H9 (cell line): ENCODE data around the gene RGS6. TPM values are rescaled to one million over a fixed set of nuclear protein-coding genes. Genes with fewer than 3 reads are reported as not detected.

Experiments
- DNase-seq: peaks from one replicate; pipeline ENCODE4 v3.0.0-alpha.2; 2017
- H2AFZ ChIP-seq: one replicate; pipeline ENCODE4 v1.6.1; 2013; ENCODE audit warnings: mild to moderate bottlenecking, low read length, control low read depth, moderate library complexity
- H2AK5ac ChIP-seq: 2 replicates; pipeline ENCODE4 v1.6.1; 2013; ENCODE audit warnings: low read length, control low read depth, mixed read lengths; ENCODE audit not compliant: insufficient read length
- H2BK120ac ChIP-seq: one replicate; pipeline ENCODE4 v1.6.1; 2013; ENCODE audit warnings: low read depth, mild to moderate bottlenecking, low read length, control low read depth, inconsistent platforms; ENCODE audit not compliant: poor library complexity, severe bottlenecking
- H2BK12ac ChIP-seq: 2 replicates; pipeline ENCODE4 v1.6.1; 2013; ENCODE audit warnings: low read length, control low read depth, mixed read lengths, low read depth; ENCODE audit not compliant: insufficient read length
- H2BK15ac ChIP-seq: 2 replicates; pipeline ENCODE4 v1.6.1; 2013; ENCODE audit warnings: low read depth, low read length, control low read depth
- H2BK20ac ChIP-seq: one replicate; pipeline ENCODE4 v1.6.1; 2013; ENCODE audit warnings: low read depth, mild to moderate bottlenecking, low read length, control low read depth, inconsistent platforms; ENCODE audit not compliant: poor library complexity, severe bottlenecking
- H2BK5ac ChIP-seq: 2 replicates; pipeline ENCODE4 v1.6.1; 2013; ENCODE audit warnings: low read length, control low read depth, mixed read lengths; ENCODE audit not compliant: insufficient read length
- H3K14ac ChIP-seq: 2 replicates; pipeline ENCODE4 v1.6.1; 2013; ENCODE audit warnings: low read length, control low read depth; ENCODE audit not compliant: insufficient read depth
- H3K18ac ChIP-seq: 2 replicates; pipeline ENCODE4 v1.6.1; 2013; ENCODE audit warnings: low read depth, mild to moderate bottlenecking, mixed read lengths, low read length, control low read depth; ENCODE audit not compliant: insufficient read length
- H3K23ac ChIP-seq: 2 replicates; pipeline ENCODE4 v1.6.1; 2013; ENCODE audit warnings: low read length, control low read depth, mixed read lengths, low read depth; ENCODE audit not compliant: insufficient read length
- H3K23me2 ChIP-seq: 2 replicates; pipeline ENCODE4 v1.6.1; 2013; ENCODE audit warnings: low read depth, mild to moderate bottlenecking, mixed read lengths, low read length, control low read depth; ENCODE audit not compliant: insufficient read length, poor library complexity, severe bottlenecking
- H3K27ac ChIP-seq: 2 replicates; pipeline ENCODE4 v1.5.1; 2013; ENCODE audit warnings: low read length, control low read depth, mixed read lengths, low read depth; ENCODE audit not compliant: insufficient read length
- H3K27me3 ChIP-seq: 2 replicates; pipeline ENCODE4 v1.6.1; 2013; ENCODE audit warnings: low read length, control low read depth, inconsistent platforms; ENCODE audit not compliant: insufficient read depth
- H3K4ac ChIP-seq: 2 replicates; pipeline ENCODE4 v1.6.1; 2013; ENCODE audit warnings: low read depth, mild to moderate bottlenecking, control low read depth, inconsistent platforms, low read length, moderate library complexity
- H3K4me1 ChIP-seq: 2 replicates; pipeline ENCODE4 v1.6.1; 2013; ENCODE audit warnings: low read length, control low read depth, inconsistent platforms; ENCODE audit not compliant: insufficient read depth
- H3K4me2 ChIP-seq: 2 replicates; pipeline ENCODE4 v1.6.1; 2013; ENCODE audit warnings: low read length, control low read depth, mixed read lengths; ENCODE audit not compliant: insufficient read length, insufficient read depth
- H3K56ac ChIP-seq: 2 replicates; pipeline ENCODE4 v1.6.1; 2013; ENCODE audit warnings: low read depth, mild to moderate bottlenecking, mixed read lengths, low read length, control low read depth; ENCODE audit not compliant: insufficient read length
- H3K79me1 ChIP-seq: 2 replicates; pipeline ENCODE4 v1.6.1; 2013; ENCODE audit warnings: low read depth, mild to moderate bottlenecking, moderate library complexity, low read length, control low read depth, inconsistent platforms; ENCODE audit not compliant: insufficient read depth, poor library complexity, severe bottlenecking
- H3K79me2 ChIP-seq: 2 replicates; pipeline ENCODE4 v1.6.1; 2013; ENCODE audit warnings: low read length, control low read depth, inconsistent platforms; ENCODE audit not compliant: insufficient read depth
- H3K9ac ChIP-seq: 2 replicates; pipeline ENCODE4 v1.6.1; 2013; ENCODE audit warnings: low read length, control low read depth, mixed read lengths; ENCODE audit not compliant: insufficient read length; ENCODE audit errors: extremely low read depth
- H3K9me3 ChIP-seq: one replicate; pipeline ENCODE4 v1.6.1; 2013; ENCODE audit warnings: low read depth, low read length, inconsistent platforms; ENCODE audit not compliant: control insufficient read depth
- H3T11ph ChIP-seq: one replicate; pipeline ENCODE4 v1.6.1; 2013; ENCODE audit warnings: mild to moderate bottlenecking, low read length, control low read depth, inconsistent platforms
- H4K20me1 ChIP-seq: one replicate; pipeline ENCODE4 v1.6.1; 2013; ENCODE audit not compliant: control insufficient read depth, insufficient read length, insufficient read depth
- H4K5ac ChIP-seq: 2 replicates; pipeline ENCODE4 v1.6.1; 2013; ENCODE audit warnings: low read depth, mild to moderate bottlenecking, mixed read lengths, low read length, control low read depth; ENCODE audit not compliant: insufficient read length
- H4K8ac ChIP-seq: replicated peaks from 2 replicates; pipeline ENCODE4 v1.6.1; 2013; ENCODE audit warnings: low read length, control low read depth, mixed read lengths, low read depth; ENCODE audit not compliant: insufficient read length
- H4K91ac ChIP-seq: 2 replicates; pipeline ENCODE4 v1.6.1; 2013; ENCODE audit warnings: low read depth, mild to moderate bottlenecking, moderate library complexity, mixed read lengths, low read length, control low read depth; ENCODE audit not compliant: insufficient read length
- H3K27ac Mint-ChIP-seq, 3 experiments: 2 replicates in 2 of 3; 3 replicates in 1 of 3; pipeline ENCODE4 v1.8.0; 2020 to 2021; ENCODE audit warnings: mixed read lengths in 3 of 3, mild to moderate bottlenecking in 1 of 3, moderate library complexity in 1 of 3
- H3K27me3 Mint-ChIP-seq: 2 replicates; pipeline ENCODE4 v1.8.0; 2021; ENCODE audit warnings: low read depth, mild to moderate bottlenecking, moderate library complexity, mixed read lengths
- H3K36me3 Mint-ChIP-seq, 3 experiments: 2 replicates in 2 of 3; 3 replicates in 1 of 3; pipeline ENCODE4 v1.8.0; 2020 to 2021; ENCODE audit warnings: low read depth in 3 of 3, mixed read lengths in 3 of 3; ENCODE audit not compliant: insufficient read depth in 1 of 3
- H3K4me1 Mint-ChIP-seq, 2 experiments: 2 replicates each; pipeline ENCODE4 v1.8.0; 2020; ENCODE audit warnings: mixed read lengths in 2 of 2
- H3K4me3 Mint-ChIP-seq, 2 experiments: 2 replicates in 1 of 2; 3 replicates in 1 of 2; pipeline ENCODE4 v1.8.0; 2020 to 2021; ENCODE audit warnings: mild to moderate bottlenecking in 2 of 2, mixed read lengths in 2 of 2, moderate library complexity in 1 of 2
- H3K9me3 Mint-ChIP-seq, 2 experiments: 2 replicates in 1 of 2; 3 replicates in 1 of 2; pipeline ENCODE4 v1.8.0; 2020; ENCODE audit warnings: mild to moderate bottlenecking in 2 of 2, mixed read lengths in 2 of 2, moderate library complexity in 1 of 2
- CTCF ChIP-seq: fragments of 200-600 bp; sonication (generic); conservative IDR thresholded peaks from 3 replicates; pipeline ENCODE4 v1.8.0; 2021; ENCODE audit warnings: antibody characterized with exemption, mild to moderate bottlenecking
- WGBS: extraction: QIAGEN DNeasy Blood & Tissue Kit; methylation state at CpG from one replicate; pipeline ENCODE4 v1.1.7; 2013; ENCODE audit warnings: missing lambda C conversion rate, low lambda C conversion rate, mixed read lengths; ENCODE audit not compliant: insufficient read length; ENCODE audit errors: extremely low coverage; 5-methylcytosine and 5-hydroxymethylcytosine counted together
- total RNA-seq: library from RNA; stranded (reverse); gene quantifications from 2 replicates; pipeline ENCODE4 v1.2.1, GENCODE V29; 2021

The RGS6 gene
- total RNA-seq, 1 experiment from 2014 or later: 3.0 TPM

GRCh38 chr14:72522847-72523246 is 590.6 kb downstream of the RGS6 start:
- H3K14ac ChIP-seq: no peak overlapping the region
- no peaks in the 10 kb centered on the region for H3K27me3 ChIP-seq
- no peak overlapping the region for H2AK5ac ChIP-seq
- H3K4me1 ChIP-seq: no peaks in the 10 kb centered on the region
- Mint-ChIP-seq H3K4me3 (no peak overlapping the region), H3K9me3 (peaks cover 0 to 5% of the 10 kb centered on the region in 2 experiments; a peak in 3 of 5 replicates), H3K27ac (no peak overlapping the region), H3K27me3 (peaks cover 5% of the 10 kb centered on the region), H3K36me3 (peaks cover 0 to 4% (median 0%) of the 10 kb centered on the region in 3 experiments; a peak in 1 of 7 replicates), H3K4me1 (no peaks in the 10 kb centered on the region)
- no peak overlapping the region for H3K4ac ChIP-seq
- no peaks in the 10 kb centered on the region for H3K79me1 ChIP-seq
- H3K23me2 ChIP-seq: no peaks in the 10 kb centered on the region
- H4K20me1 ChIP-seq: no peaks in the 10 kb centered on the region
- no peak overlapping the region for H3K4me2 ChIP-seq
- whole genome bisulfite sequencing: no CpG with 5 or more reads among the region's 4 CpGs
- H3K9me3 ChIP-seq: no peaks in the 10 kb centered on the region
- no peak overlapping the region for H2BK20ac ChIP-seq
- H4K8ac ChIP-seq: no peak overlapping the region
- no peak overlapping the region for H3K18ac ChIP-seq
- no peak overlapping the region for H2BK15ac ChIP-seq
- H3K56ac ChIP-seq: no peak overlapping the region
- no peak overlapping the region for H2AFZ ChIP-seq
- no peak overlapping the region for H3K23ac ChIP-seq
- H3K27ac ChIP-seq: no peak overlapping the region
- no peak overlapping the region for H4K5ac ChIP-seq
- H3K79me2 ChIP-seq: no peaks in the 10 kb centered on the region
- H4K91ac ChIP-seq: no peak overlapping the region
- no peak overlapping the region for H2BK120ac ChIP-seq
- H2BK12ac ChIP-seq: no peak overlapping the region
- H3T11ph ChIP-seq: no peak overlapping the region
- no peak for TF ChIP-seq CTCF
- H2BK5ac ChIP-seq: no peak overlapping the region
- no peak for DNase-seq
- H3K9ac ChIP-seq: no peak overlapping the region
